Pancreas (tissue), 10 donors: ENCODE measurements around the gene LOXL4. TPM values are rescaled to one million over a fixed set of nuclear protein-coding genes. Genes with fewer than 3 reads are reported as not detected.

Source experiments
- ATAC-seq, 4 donors: fragments of 200-7000 bp; cut with Tn5 transposase; one replicate each; pipeline versions ENCODE4 v1.8.0 to v1.9.1; 2020; ENCODE audit warnings: mild to moderate bottlenecking in 4 of 4, moderate library complexity in 4 of 4
- DNase-seq, 6 donors: peaks; one replicate each; pipeline ENCODE4 v3.0.0-alpha.2; 2020
- FAIRE-seq: peaks from 2 replicates; lab custom pipeline; 2012; peaks lifted over from hg19 to GRCh38; lab: Jason Lieb, UNC
- H3K27ac ChIP-seq, 4 donors: fragments of 200-600 bp; sonication (generic); 1 replicate in 3 of 4; 2 replicates in 1 of 4; pipeline versions ENCODE4 v1.5.0 to v1.8.0; 2020
- H3K27me3 ChIP-seq, 4 donors: fragments of 200-600 bp; one replicate each; pipeline ENCODE4 v1.8.0; 2021
- H3K36me3 ChIP-seq, 3 donors: fragments of 200-600 bp; sonication (generic) in 1 of 3; one replicate each; pipeline versions ENCODE4 v1.5.0 to v1.8.0; 2020 to 2021
- H3K4me1 ChIP-seq, 3 donors: fragments of 200-600 bp; one replicate each; pipeline ENCODE4 v1.8.0; 2021
- H3K4me3 ChIP-seq, 4 donors: fragments of 200-600 bp; sonication (generic) in 2 of 4; one replicate each; pipeline versions ENCODE4 v1.5.0 to v1.8.0; 2020 to 2021
- H3K9me3 ChIP-seq, 4 donors: fragments of 200-600 bp; one replicate each; pipeline ENCODE4 v1.8.0; 2021
- CTCF ChIP-seq, 4 donors: fragments of 200-600 bp; sonication (generic) in 3 of 4; IDR thresholded peaks; one replicate each; pipeline versions ENCODE4 v1.5.0 to v1.8.0; 2021; ENCODE audit warnings: antibody characterized with exemption in 4 of 4
- WGBS, 2 donors: extraction: QIAGEN DNeasy Blood & Tissue Kit; methylation state at CpG; one replicate each; pipeline ENCODE4 v1.1.7; 2013; 5-methylcytosine and 5-hydroxymethylcytosine counted together
- intact Hi-C, 3 donors: fragments of 100-400 bp; cut with DNase I; formaldehyde crosslinking; loops; one replicate each; pipeline versions ENCODE4 v1.11.1 to v1.14.2; 2022
- polyA plus RNA-seq, 2 donors: library from polyadenylated mRNA; stranded (reverse); fragments of 200-250 nt; gene quantifications; one replicate each; pipeline ENCODE4 v1.2.3, GENCODE V29; 2013
- total RNA-seq, 6 donors: library from RNA; stranded (reverse); fragmentation: NEBNext Ultra II Directional in 4 of 6; extraction: Animal tissue kit (Norgen Biotek cat#: 25700) in 4 of 6; gene quantifications; one replicate each; pipeline versions ENCODE4 v1.2.1 to v1.2.4, GENCODE V29; 2021 to 2023
- donor health status: healthy with polysubstance abuse.
- donor health status: DM: no; HTN: no; CAD: no; lungs with moderate emphysema.
- donor health status: DM: no; HTN: no; CAD: no.
- donor health status: control.
- donor health status: control.
- donor health status: Bipolar disorder and iron deficiency.
- donor health status: DM: yes; HTN: yes; CAD: no.
- donor health status: DM: no; HTN: no; CAD: no.
- donor health status: DM: no; HTN: no; CAD: no.
- donor health status: DM: yes; HTN: yes; CAD: no.

The LOXL4 gene
- total and polyA plus RNA-seq, 8 donors: 3.7 to 12.5 (median 8.6) TPM

GRCh38 chr10:98248018-98248417 is 20.0 kb downstream of the LOXL4 start:
- DNase-seq: no peak

GRCh38 chr10:98246911-98247805 is 20.8 kb downstream of the LOXL4 start:
- 60 to 66% methylated on average over 6 of the region's 6 CpGs for WGBS, 2 donors
- ATAC-seq: peak in 3 of 4 donors; percentile 39 to 71 (median 46)
- no peak overlapping the region for H3K4me3 ChIP-seq
- TF ChIP-seq CTCF (IDR thresholded peaks at IDR 0.05): no peak
- no peak for FAIRE-seq
- DNase-seq: no peak
- H3K27me3 ChIP-seq: no peaks in the 10 kb centered on the region
- no peaks in the 10 kb centered on the region for H3K4me1 ChIP-seq
- intact Hi-C loops: loop anchor here in 1 of 3 donors (10.0 kb wide), 1 partner anchor 68 kb away; no protein-coding TSS in a partner anchor
- H3K27ac ChIP-seq: peak overlapping the region in 1 of 4 donors; percentile 4
- H3K9me3 ChIP-seq: no peaks in the 10 kb centered on the region
- H3K36me3 ChIP-seq: peaks cover 0 to 12% (median 8%) of the 10 kb centered on the region in 3 donors

More at GRCh38 chr10:98248018-98248417, 20.0 kb downstream of the LOXL4 start:
- Histone ChIP-seq H3K9me3 (no peaks in the 10 kb centered on the region), H3K4me1 (no peaks in the 10 kb centered on the region), H3K4me3 (no peak overlapping the region), H3K36me3 (peaks cover 0 to 12% (median 8%) of the 10 kb centered on the region in 3 donors), H3K27ac (no peak overlapping the region), H3K27me3 (no peaks in the 10 kb centered on the region)
- 88 to 95% methylated on average over 4 of the region's 4 CpGs for WGBS, 2 donors
- no peak for TF ChIP-seq CTCF (IDR thresholded peaks at IDR 0.05)
- ATAC-seq (no peak), FAIRE-seq (no peak)
- intact Hi-C loops: loop anchor here in 1 of 3 donors (10.0 kb wide), 1 partner anchor 67 kb away; no protein-coding TSS in a partner anchor

GRCh38 chr10:98244586-98244985 is 23.4 kb downstream of the LOXL4 start:
- H3K4me1 ChIP-seq: no peaks in the 10 kb centered on the region
- H3K36me3 ChIP-seq: peaks cover 0 to 8% (median 5%) of the 10 kb centered on the region in 3 donors
- no peak overlapping the region for H3K27ac ChIP-seq
- no peak for FAIRE-seq
- intact Hi-C loops: loop anchor here in 1 of 3 donors (10.0 kb wide), 1 partner anchor 70 kb away; no protein-coding TSS in a partner anchor
- no peak for DNase-seq
- no peak overlapping the region for H3K4me3 ChIP-seq
- H3K27me3 ChIP-seq: no peaks in the 10 kb centered on the region
- no peak for TF ChIP-seq CTCF (IDR thresholded peaks at IDR 0.05)
- no peak for ATAC-seq
- 93 to 97% methylated on average over 2 of the region's 2 CpGs for WGBS, 2 donors
- no peaks in the 10 kb centered on the region for H3K9me3 ChIP-seq

- no peak for TF ChIP-seq CTCF (IDR thresholded peaks at IDR 0.05)
- no peak overlapping the region for H3K27ac ChIP-seq
- no peaks in the 10 kb centered on the region for H3K9me3 ChIP-seq
- peaks cover 0 to 8% (median 5%) of the 10 kb centered on the region in 3 donors for H3K36me3 ChIP-seq
- H3K4me3 ChIP-seq: no peak overlapping the region
- no peaks in the 10 kb centered on the region for H3K4me1 ChIP-seq
- DNase-seq (no peak), ATAC-seq (no peak), FAIRE-seq (no peak)
- H3K27me3 ChIP-seq: no peaks in the 10 kb centered on the region
- WGBS, 2 donors: 91 to 92% methylated on average over 5 of the region's 5 CpGs
- intact Hi-C loops: loop anchor here in 1 of 3 donors (10.0 kb wide), 1 partner anchor 71 kb away; no protein-coding TSS in a partner anchor
These were observed 23.9 kb downstream of the LOXL4 start for GRCh38 chr10:98244141-98244540.
